Activated CD8-positive, alpha-beta memory T cell treated with anti-CD3 and anti-CD28 coated beads, Interleukin-2, amount 10 ng/mL, durations not matched to agents 7 days and 5 days (primary cell): Measurements from ENCODE around the gene CLCN1. TPM values are rescaled to one million over a fixed set of nuclear protein-coding genes. Genes with fewer than 3 reads are reported as not detected.
A peak's percentile ranks its signal among the peaks of the same experiment; 100 is the strongest.

Experiments used
- ATAC-seq: fragments of 150-1000 bp; cut with Tn5 transposase; one replicate; pipeline ENCODE4 v1.10.0; 2021; ENCODE audit warnings: moderate library complexity
- CTCF ChIA-PET: fragments of 350-600 bp; sonication (Branson Sonifier 250); formaldehyde crosslinking; loops from one replicate; lab custom pipeline; 2021; ENCODE audit warnings: antibody characterized with exemption; lab: Charles Lee
- DNase-seq: peaks from one replicate; pipeline ENCODE4 v3.0.0-alpha.2; 2020
- H3K27ac Mint-ChIP-seq: one replicate; pipeline ENCODE4 v1.8.0; 2021; ENCODE audit warnings: mild to moderate bottlenecking, mixed read lengths
- H3K27me3 Mint-ChIP-seq: one replicate; pipeline ENCODE4 v1.8.0; 2021; ENCODE audit warnings: mixed read lengths
- H3K36me3 Mint-ChIP-seq: one replicate; pipeline ENCODE4 v1.8.0; 2021; ENCODE audit warnings: mild to moderate bottlenecking, mixed read lengths
- H3K4me1 Mint-ChIP-seq: one replicate; pipeline ENCODE4 v1.8.0; 2021; ENCODE audit warnings: mixed read lengths
- H3K4me3 Mint-ChIP-seq: one replicate; pipeline ENCODE4 v1.8.0; 2021; ENCODE audit warnings: mild to moderate bottlenecking, moderate library complexity, mixed read lengths
- H3K9me3 Mint-ChIP-seq: one replicate; pipeline ENCODE4 v1.8.0; 2022; ENCODE audit warnings: low read depth, mixed read lengths
- total RNA-seq, 2 experiments: library from RNA; stranded (reverse); gene quantifications; one replicate each; pipeline ENCODE4 v1.2.3, GENCODE V29; 2021

CLCN1 gene
- total RNA-seq, 2 experiments from 2014 or later: 0.09 TPM

DNA sequence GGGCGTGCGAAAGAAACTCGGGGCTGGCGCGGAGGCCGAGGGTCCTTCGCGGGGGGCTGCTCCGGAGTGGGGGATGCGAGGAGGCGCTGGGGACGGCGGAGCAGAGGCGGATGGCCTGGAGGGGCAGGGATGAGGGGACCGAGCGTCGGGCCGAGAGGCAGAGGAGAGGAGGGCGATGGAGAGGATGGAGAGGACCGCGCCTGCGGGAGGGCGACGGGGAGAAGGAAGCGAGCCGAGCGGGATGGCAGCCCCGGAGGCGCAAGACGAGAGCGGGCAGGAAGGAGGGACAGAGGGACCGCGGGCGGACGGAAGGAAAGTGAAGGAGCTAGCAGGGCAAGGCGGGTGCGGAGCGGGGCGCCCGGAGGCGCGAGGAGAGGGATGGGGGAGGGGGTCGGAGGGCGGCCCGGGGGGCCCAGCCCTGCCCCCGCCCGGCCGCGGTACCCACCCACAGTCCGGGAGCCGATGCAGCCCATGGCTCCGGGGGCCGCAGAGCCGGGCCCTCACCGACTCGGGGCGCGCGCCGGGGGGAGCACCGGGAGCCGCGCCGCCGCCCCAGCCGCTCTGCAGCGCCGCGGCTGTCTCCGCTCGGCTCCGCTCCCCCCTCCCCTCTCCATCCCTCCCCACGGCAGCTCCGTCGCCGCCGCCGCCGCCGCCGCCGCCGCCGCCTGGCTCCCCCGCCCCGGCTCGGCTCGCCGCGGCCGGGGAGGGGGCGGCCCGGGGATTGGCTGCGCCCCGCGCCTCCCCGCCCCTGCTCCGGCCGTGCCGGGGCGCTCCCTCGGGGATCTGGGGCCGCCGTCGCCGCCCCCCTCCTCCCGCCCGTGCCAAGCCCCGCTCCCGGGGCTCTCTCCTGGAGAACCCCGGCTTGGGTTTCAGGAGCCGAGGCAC, 46.5 kb downstream of the CLCN1 start, which contains the start of gene FAM131B:
Gene FAM131B (minus strand): TSS at position 583 of the 885 bp plus-strand sequence. CDS start 110 bp downstream, at position 473.
- DNase-seq (no peak), ATAC-seq (peak; percentile 78)
- Mint-ChIP-seq H3K9me3 (no peaks in the 10 kb centered on the region), H3K36me3 (no peaks in the 10 kb centered on the region), H3K4me3 (peak within 1 kb of the TSS; percentile 80), H3K27ac (no peak within 1 kb of the TSS), H3K4me1 (peaks cover 5% of the 10 kb centered on the region), H3K27me3 (peaks cover 52% of the 10 kb centered on the region)
- CTCF ChIA-PET: interaction anchor here (1.0 to 2.9 kb wide), 2 partner anchors 17 kb away, joined by 5 to 14 read pairs; no protein-coding TSS in a partner anchor

DNA sequence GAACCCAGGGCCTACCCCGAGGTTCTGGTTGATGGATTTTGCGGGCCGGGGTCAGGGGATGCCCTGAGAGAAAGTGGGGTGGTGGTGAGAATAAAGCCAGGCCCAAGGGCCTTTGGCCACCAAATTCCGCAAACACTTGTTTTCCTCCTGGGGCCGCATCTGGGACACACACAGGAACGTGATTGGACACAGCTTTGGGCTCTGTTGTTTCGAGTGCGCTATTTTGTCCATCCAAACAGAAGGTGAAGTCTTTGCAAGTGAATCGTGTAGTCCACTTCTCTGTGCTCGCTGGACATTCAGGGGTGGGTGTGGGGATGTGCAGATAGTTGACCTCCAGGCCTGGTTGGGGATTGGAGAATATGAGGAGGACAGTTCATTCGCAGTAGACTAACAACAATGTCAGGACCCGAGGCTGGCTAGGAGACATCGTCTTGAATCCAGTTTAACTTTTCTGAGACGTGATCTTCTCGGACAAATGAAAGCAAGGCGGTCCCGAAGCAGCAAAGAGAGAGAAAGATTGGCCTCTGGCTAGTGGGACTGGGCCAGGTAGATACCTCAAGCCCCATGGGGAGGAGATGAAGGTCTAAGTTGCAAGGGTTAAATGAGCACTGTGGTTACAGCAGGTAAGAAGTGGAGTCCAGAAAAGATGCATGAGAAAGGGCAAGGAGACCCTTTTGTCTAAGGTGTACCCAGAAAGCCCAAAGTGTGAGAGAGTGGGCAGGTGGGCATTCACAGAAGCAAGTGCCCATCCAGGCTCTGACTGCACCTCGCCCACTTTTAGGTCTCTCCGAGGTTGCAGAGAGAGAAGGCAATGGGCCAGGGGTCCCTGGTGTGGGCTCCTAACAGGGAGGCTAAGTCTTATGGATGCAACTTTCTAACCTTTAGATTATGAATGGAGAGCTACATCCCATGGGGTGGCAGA, 47.4 kb downstream of the CLCN1 start:
- Mint-ChIP-seq H3K9me3 (no peaks in the 10 kb centered on the region), H3K4me1 (peaks cover 5% of the 10 kb centered on the region), H3K4me3 (peak overlapping the region; percentile 57), H3K27me3 (peaks cover 52% of the 10 kb centered on the region), H3K36me3 (no peaks in the 10 kb centered on the region), H3K27ac (no peak overlapping the region)
- no peak for DNase-seq
- CTCF ChIA-PET: interaction anchor here (1.0 to 3.0 kb wide), 3 partner anchors 16 to 18 kb away, joined by 5 to 12 read pairs (median 8); no protein-coding TSS in a partner anchor
- no peak for ATAC-seq

DNA sequence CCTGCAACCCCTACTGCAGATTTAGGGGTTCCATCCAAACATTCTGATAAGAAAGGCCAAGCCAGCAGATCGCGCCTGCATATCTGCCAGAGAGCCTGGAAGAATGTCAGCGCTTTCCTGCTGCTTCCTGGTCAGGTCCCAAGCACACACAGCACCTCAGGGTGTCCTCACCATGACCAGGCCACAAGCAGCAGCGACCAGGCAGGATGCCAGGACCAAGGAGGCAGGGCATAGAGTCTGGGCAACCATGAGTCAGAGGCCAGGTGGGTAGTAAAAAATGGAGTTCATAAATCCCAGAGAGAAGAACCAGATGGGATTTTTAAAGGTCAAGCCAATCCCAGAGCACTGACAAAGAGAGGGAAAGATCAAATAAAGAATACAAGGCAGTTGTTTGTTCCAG, 52.1 kb downstream of the CLCN1 start:
- no peak overlapping the region for H3K4me3 Mint-ChIP-seq
- H3K9me3 Mint-ChIP-seq: no peaks in the 10 kb centered on the region
- no peak overlapping the region for H3K27ac Mint-ChIP-seq
- H3K36me3 Mint-ChIP-seq: no peaks in the 10 kb centered on the region
- H3K4me1 Mint-ChIP-seq: peaks cover 17% of the 10 kb centered on the region
- DNase-seq: no peak
- CTCF ChIA-PET: interaction anchor here (2.6 to 4.9 kb wide), 2 partner anchors 12 to 23 kb away, joined by 9 to 32 read pairs; partner anchors contain the start of gene ZYX
- no peak for ATAC-seq
- peaks cover 31% of the 10 kb centered on the region for H3K27me3 Mint-ChIP-seq

DNA sequence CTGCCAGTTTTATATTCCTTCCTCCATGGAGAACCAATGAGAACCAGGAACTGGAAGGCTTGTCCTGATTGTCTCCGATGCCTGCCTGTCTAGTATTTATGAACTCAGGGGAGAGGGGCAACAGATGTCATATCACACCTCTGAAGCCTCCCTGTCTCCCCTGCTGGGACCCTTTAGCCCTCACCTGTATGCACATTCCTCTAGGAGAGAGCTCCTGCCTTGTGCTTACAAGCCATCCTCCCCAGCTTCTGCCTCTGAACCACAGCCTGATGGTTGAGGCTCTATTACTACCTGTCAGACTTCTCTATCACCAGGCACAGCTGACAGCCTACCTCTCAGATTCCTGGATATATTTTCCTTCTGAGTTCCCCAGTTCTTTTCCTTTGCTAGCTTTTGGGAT, 52.5 kb downstream of the CLCN1 start:
- ATAC-seq: no peak
- Mint-ChIP-seq H3K27me3 (peaks cover 27% of the 10 kb centered on the region), H3K27ac (no peak overlapping the region), H3K4me3 (no peak overlapping the region), H3K9me3 (no peaks in the 10 kb centered on the region), H3K4me1 (peaks cover 18% of the 10 kb centered on the region), H3K36me3 (no peaks in the 10 kb centered on the region)
- DNase-seq: no peak
- CTCF ChIA-PET: interaction anchor here (1.4 to 4.9 kb wide), 3 partner anchors 11 to 128 kb away, joined by 4 to 32 read pairs (median 9); partner anchors contain the start of gene ZYX

DNA sequence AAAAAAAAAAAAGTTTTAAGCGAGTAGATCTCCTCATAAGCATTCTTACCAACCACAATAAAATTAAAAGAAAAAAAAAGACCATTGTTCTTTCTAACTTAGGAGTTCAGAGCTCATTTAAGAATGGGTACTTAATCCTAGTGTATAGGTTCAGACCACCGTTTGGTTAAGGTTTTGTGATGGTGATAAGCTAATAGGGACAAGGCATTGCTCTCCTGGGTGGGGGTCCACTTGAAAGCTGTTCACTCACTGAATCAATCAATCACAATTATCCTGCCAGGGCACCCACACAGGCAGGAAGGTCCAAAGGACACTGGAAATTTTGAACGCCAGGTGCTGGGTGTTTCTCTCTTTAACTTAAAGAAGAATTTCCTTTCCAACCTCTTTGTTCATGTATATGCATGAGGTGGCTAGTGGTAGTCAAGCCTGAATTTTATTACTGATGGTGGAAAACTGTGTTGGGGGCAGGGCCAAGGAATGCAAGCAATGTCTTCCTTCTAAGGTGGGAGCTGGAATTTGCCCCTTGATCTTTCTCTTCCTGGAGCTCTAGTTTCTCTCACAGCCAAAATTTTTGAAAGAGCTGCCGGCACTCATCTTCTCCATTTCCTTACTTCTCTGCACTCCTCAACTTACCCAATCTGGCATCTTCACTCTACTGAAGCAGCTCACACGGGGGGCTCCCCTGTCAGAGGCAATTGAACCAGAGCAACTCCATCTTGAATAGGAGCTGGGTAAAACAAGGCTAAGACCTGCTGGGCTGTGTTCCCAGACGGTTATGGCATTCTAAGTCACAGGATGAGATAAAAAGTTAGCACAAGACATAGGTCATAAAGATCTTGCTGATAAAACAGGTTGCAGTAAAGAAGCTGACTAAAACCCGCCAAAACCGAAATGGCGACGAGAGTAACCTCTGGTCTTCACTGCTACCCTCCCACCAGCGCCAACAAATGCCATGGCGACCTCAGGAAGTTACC, 54.1 kb downstream of the CLCN1 start:
- Mint-ChIP-seq H3K36me3 (no peaks in the 10 kb centered on the region), H3K27me3 (peaks cover 11% of the 10 kb centered on the region), H3K9me3 (no peaks in the 10 kb centered on the region), H3K4me1 (peaks cover 30% of the 10 kb centered on the region), H3K4me3 (no peak overlapping the region), H3K27ac (no peak overlapping the region)
- CTCF ChIA-PET: interaction anchor here (0.7 to 4.9 kb wide), 7 partner anchors 10 to 147 kb away, joined by 3 to 32 read pairs (median 4); partner anchors contain the start of gene ZYX
- ATAC-seq (no peak), DNase-seq (no peak)

DNA sequence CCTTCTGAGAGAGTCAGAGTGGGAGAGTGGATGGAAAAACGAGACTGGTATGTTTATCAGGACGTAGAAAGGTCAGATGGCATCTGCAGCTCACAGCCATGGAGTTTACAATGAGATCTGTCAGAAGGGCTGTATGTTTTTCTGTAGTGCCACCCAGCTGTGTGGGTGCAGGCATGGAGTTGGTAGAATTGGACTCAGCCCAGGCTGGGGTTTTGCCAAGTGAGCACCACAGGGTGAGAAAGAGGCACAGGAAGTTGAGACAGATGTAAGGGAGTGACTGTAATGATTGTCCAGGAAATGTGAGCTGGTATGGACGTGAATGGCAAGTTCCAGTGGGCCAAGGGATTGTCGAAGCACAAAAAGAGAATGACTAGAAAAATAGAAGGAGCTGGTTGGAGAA, 56.2 kb downstream of the CLCN1 start:
- no peaks in the 10 kb centered on the region for H3K9me3 Mint-ChIP-seq
- CTCF ChIA-PET: interaction anchor here (0.6 to 4.9 kb wide), 13 partner anchors 8 to 132 kb away, joined by 3 to 32 read pairs (median 4); partner anchors contain the start of gene ZYX
- DNase-seq (peak; percentile 67), ATAC-seq (peak; percentile 46)
- H3K27ac Mint-ChIP-seq: peak overlapping the region; percentile 38
- peaks cover 50% of the 10 kb centered on the region for H3K4me1 Mint-ChIP-seq
- no peaks in the 10 kb centered on the region for H3K27me3 Mint-ChIP-seq
- H3K4me3 Mint-ChIP-seq: no peak overlapping the region
- H3K36me3 Mint-ChIP-seq: no peaks in the 10 kb centered on the region

DNA sequence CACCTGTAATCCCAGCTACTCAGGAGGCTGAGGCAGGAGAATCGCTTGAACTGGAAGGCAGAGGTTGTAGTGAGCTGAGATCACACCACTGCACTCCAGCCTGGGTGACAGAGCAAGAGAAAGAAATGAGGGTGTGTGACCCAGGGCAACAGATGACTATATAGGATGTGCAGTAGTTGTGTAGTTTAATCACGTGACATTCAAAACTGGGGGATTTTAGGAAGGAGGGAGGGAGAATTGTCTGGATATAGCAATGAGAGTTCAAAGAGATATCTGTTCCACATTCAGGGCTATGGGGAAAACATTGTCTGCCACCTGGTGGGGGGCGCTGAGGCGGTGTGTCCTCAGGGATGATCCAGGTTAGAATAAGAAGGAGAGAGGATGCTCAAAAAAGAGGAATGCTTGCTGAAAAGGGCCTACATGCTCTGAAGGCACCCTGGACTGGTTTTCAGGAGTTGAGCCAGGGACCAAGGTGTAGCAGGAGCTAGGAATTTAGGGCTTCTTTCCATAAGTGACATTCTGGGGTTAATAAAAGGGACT, 57.4 kb downstream of the CLCN1 start:
- ATAC-seq: no peak
- Mint-ChIP-seq H3K36me3 (no peaks in the 10 kb centered on the region), H3K9me3 (no peaks in the 10 kb centered on the region), H3K4me3 (no peak overlapping the region), H3K27ac (peak overlapping the region; percentile 2), H3K27me3 (no peaks in the 10 kb centered on the region), H3K4me1 (peaks cover 58% of the 10 kb centered on the region)
- DNase-seq: no peak
- CTCF ChIA-PET: interaction anchor here (0.5 to 4.4 kb wide), 7 partner anchors 28 to 133 kb away, joined by 3 to 20 read pairs (median 4); no protein-coding TSS in a partner anchor

DNA sequence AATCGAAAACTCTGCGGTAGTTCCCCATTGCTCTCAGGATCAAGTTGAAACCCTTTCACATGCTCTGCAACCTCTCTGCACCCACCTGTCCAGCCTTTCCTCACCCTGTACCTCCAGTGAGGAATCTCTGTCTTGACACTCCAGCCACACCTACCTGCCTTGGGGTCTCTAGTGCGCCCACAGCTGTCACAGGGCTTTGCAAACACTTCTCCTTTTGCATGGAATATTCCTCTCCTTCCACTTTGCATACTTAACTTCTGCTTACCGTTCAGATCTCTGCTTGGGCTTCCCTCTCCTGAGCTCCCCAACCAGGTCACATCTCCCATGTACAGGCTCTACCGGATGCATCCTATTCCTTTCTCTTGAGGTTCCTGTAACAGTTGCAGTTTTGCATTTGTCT, 58.6 kb downstream of the CLCN1 start:
- peaks cover 69% of the 10 kb centered on the region for H3K4me1 Mint-ChIP-seq
- no peaks in the 10 kb centered on the region for H3K36me3 Mint-ChIP-seq
- no peaks in the 10 kb centered on the region for H3K27me3 Mint-ChIP-seq
- no peak overlapping the region for H3K4me3 Mint-ChIP-seq
- no peak for DNase-seq
- no peaks in the 10 kb centered on the region for H3K9me3 Mint-ChIP-seq
- CTCF ChIA-PET: interaction anchor here (1.0 to 4.4 kb wide), 8 partner anchors 15 to 159 kb away, joined by 3 to 20 read pairs (median 4); partner anchors contain the start of gene CASP2
- ATAC-seq: no peak
- H3K27ac Mint-ChIP-seq: peak overlapping the region; percentile 91

DNA sequence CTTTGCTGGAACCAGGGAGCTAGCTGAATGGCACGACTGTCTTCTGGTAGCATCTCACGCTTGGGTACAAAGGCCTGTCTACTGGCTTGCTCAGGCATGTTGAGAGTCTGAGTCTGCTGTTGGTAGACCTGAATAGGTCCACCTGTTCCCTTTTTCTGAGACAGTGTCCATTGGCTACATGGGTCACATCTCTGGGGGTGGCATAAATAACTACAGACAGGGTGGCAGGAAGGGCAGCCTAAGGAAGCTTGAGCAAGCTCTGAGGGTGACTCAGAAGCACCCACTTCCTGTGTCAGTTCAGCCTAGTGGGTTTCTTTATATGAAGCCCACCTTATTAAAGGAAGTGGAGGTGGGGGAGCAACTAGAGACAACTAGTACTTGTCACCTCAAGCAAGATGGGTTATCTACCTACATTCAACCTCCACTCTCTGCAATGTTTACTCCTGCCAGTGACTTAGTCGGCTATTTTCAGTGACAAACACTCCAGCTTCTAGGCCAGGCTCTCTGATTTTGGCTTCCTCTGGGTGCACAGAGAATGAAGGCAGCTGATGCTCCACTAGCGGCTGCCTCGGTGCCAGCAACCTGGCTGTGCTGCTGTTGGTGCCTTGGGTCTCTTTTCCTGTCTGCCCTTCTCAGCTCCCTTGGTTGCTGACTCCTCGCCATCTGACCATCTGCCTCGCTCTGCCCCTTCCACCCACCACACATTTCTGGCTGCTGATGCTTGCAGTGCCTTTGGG, 59.6 kb downstream of the CLCN1 start:
- Mint-ChIP-seq H3K9me3 (no peaks in the 10 kb centered on the region), H3K36me3 (no peaks in the 10 kb centered on the region), H3K27me3 (no peaks in the 10 kb centered on the region), H3K27ac (peak overlapping the region; percentile 91), H3K4me1 (peaks cover 73% of the 10 kb centered on the region), H3K4me3 (peak overlapping the region; percentile 18)
- peak; percentile 75 for DNase-seq
- ATAC-seq: peak; percentile 64
- CTCF ChIA-PET: interaction anchor here (0.7 to 1.8 kb wide), 15 partner anchors 8 to 160 kb away, joined by 3 to 9 read pairs (median 4); no protein-coding TSS in a partner anchor

DNA sequence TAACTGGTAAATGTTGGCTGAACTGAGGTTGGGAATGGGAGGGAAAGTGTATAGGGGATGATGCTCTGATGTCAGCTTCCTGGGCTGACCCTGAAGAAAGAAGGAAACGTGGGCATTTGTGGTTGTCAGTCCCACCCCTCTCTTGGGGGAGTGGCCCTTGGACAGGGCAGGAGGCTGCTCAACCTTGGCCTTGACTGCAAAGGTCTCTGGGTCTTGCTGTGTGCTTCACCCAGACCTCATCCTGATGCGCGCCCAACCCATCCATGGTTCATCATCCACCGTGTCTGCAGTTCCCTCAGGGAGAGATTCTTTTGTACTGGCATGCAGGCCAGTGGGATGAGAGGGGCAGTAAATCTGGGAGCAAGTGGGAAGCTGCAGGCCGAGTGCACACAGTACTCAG, 60.5 kb downstream of the CLCN1 start:
- Mint-ChIP-seq H3K36me3 (no peaks in the 10 kb centered on the region), H3K27ac (peak overlapping the region; percentile 91), H3K4me3 (no peak overlapping the region), H3K9me3 (no peaks in the 10 kb centered on the region), H3K4me1 (peaks cover 71% of the 10 kb centered on the region), H3K27me3 (no peaks in the 10 kb centered on the region)
- CTCF ChIA-PET: interaction anchor here (1.1 to 1.8 kb wide), 7 partner anchors 8 to 136 kb away, joined by 3 to 9 read pairs (median 4); no protein-coding TSS in a partner anchor
- DNase-seq: no peak
- no peak for ATAC-seq
